T-helper 17 cell (primary cell): ENCODE results near the gene DPP4. TPM values are rescaled to one million over a fixed set of nuclear protein-coding genes. Genes with fewer than 3 reads are reported as not detected.
"Not testable (repeated sequence)": the region's sequence is repeated elsewhere in the genome, so short reads cannot be mapped to it uniquely, and the experiment has no call there.

ENCODE experiments used
- ATAC-seq: fragments of 150-1000 bp; cut with Tn5 transposase; 2 replicates; pipeline ENCODE4 v1.10.0; 2021; ENCODE audit warnings: mild to moderate bottlenecking, moderate library complexity
- DNase-seq, 3 donors: peaks; one replicate each; pipeline versions ENCODE4 v3.0.0 to v3.0.0-alpha.2; 2020 to 2021
- H3K9me3 ChIP-seq: one replicate; pipeline ENCODE4 v1.7.0; 2013; ENCODE audit warnings: low read length, mild to moderate bottlenecking; ENCODE audit not compliant: control insufficient read depth, poor library complexity, severe bottlenecking
- H3K27ac Mint-ChIP-seq: one replicate; pipeline ENCODE4 v1.8.0; 2022; ENCODE audit warnings: mild to moderate bottlenecking, moderate library complexity, mixed read lengths
- H3K27me3 Mint-ChIP-seq: one replicate; pipeline ENCODE4 v1.8.0; 2022; ENCODE audit warnings: mixed read lengths
- H3K36me3 Mint-ChIP-seq: one replicate; pipeline ENCODE4 v1.8.0; 2022; ENCODE audit warnings: low read depth, mixed read lengths
- H3K4me1 Mint-ChIP-seq: one replicate; pipeline ENCODE4 v1.8.0; 2022; ENCODE audit warnings: mild to moderate bottlenecking, mixed read lengths
- H3K4me3 Mint-ChIP-seq: one replicate; pipeline ENCODE4 v1.8.0; 2022; ENCODE audit warnings: mild to moderate bottlenecking, moderate library complexity, mixed read lengths
- total RNA-seq, 4 donors: library from RNA in 2 of 4; stranded (reverse) in 2 of 4; gene quantifications; one replicate each; pipeline ENCODE4 v1.2.3 and lab custom pipeline; 2022 to 2026

DPP4 gene
- total RNA-seq, 2 donors from 2014 or later = 53.6 to 57.3 TPM

DNA sequence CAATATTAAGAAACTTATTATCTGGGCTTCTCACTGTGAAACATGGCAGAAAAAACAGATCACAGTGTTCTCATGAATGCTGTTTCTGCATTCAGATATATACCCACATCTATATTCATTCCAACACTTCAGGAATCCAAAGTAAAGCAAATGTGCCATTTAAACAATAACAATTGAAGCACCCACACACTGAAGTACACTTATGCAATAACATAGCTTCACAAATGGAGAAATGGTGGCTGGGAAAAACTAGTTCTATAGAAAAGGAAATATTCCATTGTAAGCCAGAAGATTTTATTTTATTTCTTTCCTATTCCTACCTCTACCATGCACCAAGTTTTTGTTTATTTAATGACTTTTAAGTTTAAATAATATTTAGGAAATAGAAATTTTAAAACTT, 111.9 kb downstream of the DPP4 start:
- Mint-ChIP-seq H3K27ac (no peak overlapping the region), H3K4me1 (peaks cover 11% of the 10 kb centered on the region), H3K36me3 (peaks cover 3% of the 10 kb centered on the region), H3K4me3 (no peak overlapping the region), H3K27me3 (no peaks in the 10 kb centered on the region)
- DNase-seq = no peak
- H3K9me3 ChIP-seq = no peaks in the 10 kb centered on the region
- ATAC-seq = no peak

GRCh38 chr2:161961061-161961460, 113.0 kb downstream of the DPP4 start:
- H3K36me3 Mint-ChIP-seq = peaks cover 3% of the 10 kb centered on the region
- DNase-seq = no peak
- peaks cover 18% of the 10 kb centered on the region for H3K4me1 Mint-ChIP-seq

GRCh38 chr2:161956738-161957137, 117.3 kb downstream of the DPP4 start:
- DNase-seq = no peak
- Mint-ChIP-seq H3K4me3 (peak overlapping the region; percentile 78), H3K27me3 (no peaks in the 10 kb centered on the region), H3K4me1 (peaks cover 42% of the 10 kb centered on the region), H3K36me3 (peaks cover 2% of the 10 kb centered on the region), H3K27ac (peak overlapping the region; percentile 93)
- peak; percentile 82 for ATAC-seq
- no peaks in the 10 kb centered on the region for H3K9me3 ChIP-seq

More at GRCh38 chr2:161961061-161961460, 113.0 kb downstream of the DPP4 start:
- no peak for ATAC-seq
- no peaks in the 10 kb centered on the region for H3K9me3 ChIP-seq
- Mint-ChIP-seq H3K27ac (no peak overlapping the region), H3K4me3 (no peak overlapping the region), H3K27me3 (no peaks in the 10 kb centered on the region)

DNA sequence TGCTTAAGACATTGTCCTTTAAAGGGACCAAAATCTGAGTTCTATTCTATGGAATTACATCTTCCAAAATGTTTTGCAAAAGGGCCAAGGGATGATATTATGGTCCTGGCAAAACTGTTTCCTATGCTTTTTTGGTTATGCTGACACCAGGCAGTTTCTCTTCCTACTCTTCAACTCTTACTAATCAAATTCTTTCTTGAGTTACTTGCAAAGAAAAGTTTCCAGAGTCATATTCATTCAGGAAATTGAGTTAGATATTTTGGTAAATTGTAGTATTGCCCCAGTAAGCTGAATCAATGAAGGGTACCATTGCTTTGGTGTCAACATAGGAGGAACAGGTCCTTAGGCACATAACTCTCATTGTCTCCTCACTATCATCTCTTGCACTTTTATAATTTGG, 118.8 kb downstream of the DPP4 start:
- Mint-ChIP-seq H3K4me3 (peak overlapping the region; percentile 55), H3K27me3 (no peaks in the 10 kb centered on the region), H3K27ac (peak overlapping the region; percentile 93), H3K36me3 (peaks cover 2% of the 10 kb centered on the region), H3K4me1 (peaks cover 42% of the 10 kb centered on the region)
- no peak for ATAC-seq
- no peak for DNase-seq
- H3K9me3 ChIP-seq = no peaks in the 10 kb centered on the region

DNA sequence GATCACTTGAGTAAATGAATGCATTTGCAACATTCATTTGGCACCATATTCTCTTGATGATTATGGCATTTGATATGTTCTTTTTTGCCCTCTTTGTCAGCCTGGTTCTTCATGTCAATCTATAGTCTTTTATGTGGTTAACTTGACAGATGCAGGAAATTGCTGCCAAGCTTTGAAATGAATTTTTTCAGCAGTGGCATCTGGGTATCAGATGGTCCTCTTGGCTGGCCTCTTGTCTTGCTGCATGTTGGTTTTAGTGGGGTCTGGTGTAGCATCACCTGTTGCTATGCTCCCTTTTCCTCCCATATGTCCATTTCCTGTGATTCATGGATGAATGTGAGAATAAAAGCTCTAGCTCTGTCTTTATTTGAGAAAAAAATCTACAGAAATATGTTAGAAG, 119.9 kb downstream of the DPP4 start:
- no peak for DNase-seq
- Mint-ChIP-seq H3K27ac (peak overlapping the region; percentile 93), H3K4me1 (peaks cover 42% of the 10 kb centered on the region), H3K36me3 (peaks cover 2% of the 10 kb centered on the region), H3K4me3 (peak overlapping the region; percentile 55), H3K27me3 (no peaks in the 10 kb centered on the region)
- no peaks in the 10 kb centered on the region for H3K9me3 ChIP-seq
- ATAC-seq = peak; percentile 74

GRCh38 chr2:161953367-161953766, 120.6 kb downstream of the DPP4 start:
- not testable (repeated sequence) for ATAC-seq, H3K9me3 ChIP-seq, H3K27me3 Mint-ChIP-seq, DNase-seq, H3K36me3 Mint-ChIP-seq, H3K4me3 Mint-ChIP-seq
- Mint-ChIP-seq H3K4me1 (peaks cover 41% of the 10 kb centered on the region), H3K27ac (peak overlapping the region; percentile 93)

DNA sequence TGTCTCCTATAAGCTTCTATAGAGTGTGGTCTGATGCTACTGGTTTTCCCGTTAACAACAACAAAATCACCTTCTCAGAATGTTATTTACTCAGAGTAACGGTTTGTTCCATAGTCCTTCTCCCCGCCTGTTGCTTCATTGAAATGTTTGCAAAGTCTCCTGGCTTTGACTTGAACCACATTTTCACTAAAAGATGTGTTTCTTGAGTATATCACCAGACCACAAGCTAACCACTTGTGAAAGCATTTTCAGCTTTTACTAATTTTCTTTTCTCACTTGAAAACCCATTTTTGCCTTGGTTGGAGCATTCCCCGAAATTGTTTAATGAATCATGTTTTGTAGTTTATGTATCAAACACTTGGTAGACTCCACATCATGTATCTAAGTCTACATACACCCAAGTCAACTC, 121.2 kb downstream of the DPP4 start:
- Mint-ChIP-seq H3K27me3 (no peaks in the 10 kb centered on the region), H3K27ac (peak overlapping the region; percentile 93), H3K4me1 (peaks cover 39% of the 10 kb centered on the region), H3K36me3 (peaks cover 2% of the 10 kb centered on the region), H3K4me3 (peak overlapping the region; percentile 64)
- DNase-seq (no peak), ATAC-seq (peak; percentile 34)
- H3K9me3 ChIP-seq = no peaks in the 10 kb centered on the region

DNA sequence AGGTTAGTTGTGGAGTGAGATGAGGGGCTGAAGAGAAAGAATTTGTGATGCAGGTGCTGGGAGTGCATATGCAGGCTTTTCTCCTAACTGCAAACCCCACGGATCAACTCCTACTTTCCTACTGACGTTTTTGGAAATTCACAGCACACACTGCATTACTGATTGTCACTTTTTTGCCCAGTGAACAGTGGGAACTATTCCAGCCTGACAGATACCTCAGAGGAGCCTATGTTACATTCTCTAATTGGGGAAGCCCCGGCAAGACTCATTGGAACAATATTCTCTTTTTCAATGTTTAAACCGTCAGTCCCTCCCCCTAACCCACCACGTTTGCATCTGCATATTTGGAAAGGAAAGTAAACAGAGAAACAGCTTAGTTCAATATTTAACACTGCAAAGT, 126.2 kb downstream of the DPP4 start:
- no peak overlapping the region for H3K27ac Mint-ChIP-seq
- DNase-seq = no peak
- H3K9me3 ChIP-seq = no peaks in the 10 kb centered on the region
- ATAC-seq = no peak
- H3K4me3 Mint-ChIP-seq = no peak overlapping the region
- no peaks in the 10 kb centered on the region for H3K27me3 Mint-ChIP-seq
- peaks cover 10% of the 10 kb centered on the region for H3K4me1 Mint-ChIP-seq
- H3K36me3 Mint-ChIP-seq = peaks cover 2% of the 10 kb centered on the region

GRCh38 chr2:161947406-161947805, 126.6 kb downstream of the DPP4 start:
- DNase-seq (no peak), ATAC-seq (no peak)
- no peaks in the 10 kb centered on the region for H3K27me3 Mint-ChIP-seq
- H3K4me3 Mint-ChIP-seq = no peak overlapping the region
- no peak overlapping the region for H3K27ac Mint-ChIP-seq
- peaks cover 2% of the 10 kb centered on the region for H3K36me3 Mint-ChIP-seq
- H3K9me3 ChIP-seq = no peaks in the 10 kb centered on the region
- H3K4me1 Mint-ChIP-seq = peaks cover 6% of the 10 kb centered on the region

DNA sequence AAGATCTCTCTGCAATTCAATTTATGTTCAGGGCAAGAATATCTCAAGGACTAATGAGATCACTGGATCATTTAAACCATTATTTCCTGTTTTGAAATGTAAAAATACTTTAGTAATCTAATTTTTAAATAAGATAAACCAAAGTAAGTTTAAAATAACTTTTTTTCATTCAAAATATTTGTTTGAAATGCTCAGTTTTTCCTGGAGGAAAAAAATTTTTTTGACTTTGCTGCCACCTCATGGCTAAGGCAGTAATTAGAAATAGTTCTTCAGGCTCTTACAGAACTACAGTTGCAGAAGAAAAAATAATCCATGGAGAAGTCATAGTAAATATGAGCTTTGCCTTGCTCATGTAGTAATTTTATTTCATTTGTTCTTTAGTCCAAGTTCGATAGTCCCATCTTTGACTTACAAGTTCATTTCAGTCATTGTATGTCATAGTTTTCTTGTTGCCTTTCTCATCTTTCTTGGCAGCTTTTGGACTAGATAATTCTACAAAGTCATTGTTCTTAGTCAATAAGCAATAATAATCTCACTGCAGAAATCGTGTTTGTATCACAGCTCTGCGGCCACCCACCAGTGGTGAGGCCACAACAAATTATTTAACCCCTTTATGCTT, 127.4 kb downstream of the DPP4 start:
- ATAC-seq (no peak), DNase-seq (no peak)
- no peaks in the 10 kb centered on the region for H3K9me3 ChIP-seq
- H3K27ac Mint-ChIP-seq = no peak overlapping the region
- H3K4me3 Mint-ChIP-seq = no peak overlapping the region
- no peaks in the 10 kb centered on the region for H3K36me3 Mint-ChIP-seq
- H3K4me1 Mint-ChIP-seq = peaks cover 2% of the 10 kb centered on the region
- no peaks in the 10 kb centered on the region for H3K27me3 Mint-ChIP-seq

GRCh38 chr2:161943011-161943410, 131.0 kb downstream of the DPP4 start:
- peaks cover 5% of the 10 kb centered on the region for H3K36me3 Mint-ChIP-seq

More at GRCh38 chr2:161943011-161943410, 131.0 kb downstream of the DPP4 start:
- Mint-ChIP-seq H3K27ac (no peak overlapping the region), H3K27me3 (peaks cover 16% of the 10 kb centered on the region), H3K4me1 (peaks cover 2% of the 10 kb centered on the region), H3K4me3 (no peak overlapping the region)
- ATAC-seq (no peak), DNase-seq (no peak)
- no peaks in the 10 kb centered on the region for H3K9me3 ChIP-seq

Other genes with a start within 250 kb of the DPP4 start
- not detected for gene GCG, start 78.0 kb upstream of the DPP4 start, total RNA-seq
- not detected for gene FAP, start 169.2 kb upstream of the DPP4 start, total RNA-seq
- 10 to 100 TPM; 50.3 to 56.0 TPM for gene IFIH1, start 244.5 kb upstream of the DPP4 start, total RNA-seq